Suprapubic skin (tissue), 4 donors: Measurements from ENCODE around the gene GLCE.

Experiments
- EP300 ChIP-seq: sonication (generic); formaldehyde crosslinking; IDR thresholded peaks from one replicate; pipeline ENCODE4 v1.6.1; 2017; ENCODE audit warnings: antibody characterized with exemption
- POLR2A ChIP-seq, 2 donors: fragments of 450-650 bp; IDR thresholded peaks; one replicate each; pipeline ENCODE4 v1.6.1; 2017; ENCODE audit warnings: antibody characterized with exemption in 2 of 2, mild to moderate bottlenecking in 2 of 2, moderate library complexity in 2 of 2
- POLR2AphosphoS5 ChIP-seq, 3 donors: sonication (generic); formaldehyde crosslinking; IDR thresholded peaks; one replicate each; pipeline ENCODE4 v1.6.1; 2017; ENCODE audit warnings: antibody characterized with exemption in 3 of 3
- TF ChIP-seq, protein P1 (sequence below), 2 donors: fragments of 200-600 bp in 1 of 2; fragments of 450-650 bp in 1 of 2; sonication (generic) in 1 of 2; IDR thresholded peaks; one replicate each; pipeline ENCODE4 v1.5.1; 2016 to 2019; ENCODE audit warnings: antibody characterized with exemption in 2 of 2, mild to moderate bottlenecking in 1 of 2, moderate library complexity in 1 of 2

DNA sequence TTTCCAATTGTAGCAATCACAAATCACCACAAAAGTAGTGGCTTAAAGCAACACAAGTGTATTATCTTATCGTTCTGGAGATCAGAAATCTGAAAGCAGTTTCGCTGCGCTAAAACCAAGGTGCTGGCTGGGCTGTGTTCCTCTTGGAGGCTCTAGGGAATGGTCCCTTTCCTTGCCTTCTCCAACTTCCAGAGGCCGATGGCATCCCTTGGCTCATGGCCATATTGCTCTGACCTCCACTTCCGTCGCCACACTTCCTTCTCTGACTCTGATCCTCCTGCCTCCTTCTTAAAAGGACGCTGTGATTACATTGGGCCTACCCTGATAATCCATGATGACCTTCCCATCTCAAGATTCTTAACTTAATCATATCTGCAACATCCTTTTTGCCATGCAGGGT lies 127.6 kb downstream of the GLCE start:
- TF ChIP-seq EP300, result no peak
- TF ChIP-seq POLR2A (IDR thresholded peaks at IDR 0.05), result no peak
- TF ChIP-seq, protein P1, sequence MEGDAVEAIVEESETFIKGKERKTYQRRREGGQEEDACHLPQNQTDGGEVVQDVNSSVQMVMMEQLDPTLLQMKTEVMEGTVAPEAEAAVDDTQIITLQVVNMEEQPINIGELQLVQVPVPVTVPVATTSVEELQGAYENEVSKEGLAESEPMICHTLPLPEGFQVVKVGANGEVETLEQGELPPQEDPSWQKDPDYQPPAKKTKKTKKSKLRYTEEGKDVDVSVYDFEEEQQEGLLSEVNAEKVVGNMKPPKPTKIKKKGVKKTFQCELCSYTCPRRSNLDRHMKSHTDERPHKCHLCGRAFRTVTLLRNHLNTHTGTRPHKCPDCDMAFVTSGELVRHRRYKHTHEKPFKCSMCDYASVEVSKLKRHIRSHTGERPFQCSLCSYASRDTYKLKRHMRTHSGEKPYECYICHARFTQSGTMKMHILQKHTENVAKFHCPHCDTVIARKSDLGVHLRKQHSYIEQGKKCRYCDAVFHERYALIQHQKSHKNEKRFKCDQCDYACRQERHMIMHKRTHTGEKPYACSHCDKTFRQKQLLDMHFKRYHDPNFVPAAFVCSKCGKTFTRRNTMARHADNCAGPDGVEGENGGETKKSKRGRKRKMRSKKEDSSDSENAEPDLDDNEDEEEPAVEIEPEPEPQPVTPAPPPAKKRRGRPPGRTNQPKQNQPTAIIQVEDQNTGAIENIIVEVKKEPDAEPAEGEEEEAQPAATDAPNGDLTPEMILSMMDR (IDR thresholded peaks at IDR 0.05), result no peak
- TF ChIP-seq POLR2AphosphoS5 (IDR thresholded peaks at IDR 0.05), result no peak
